ENCODE measurements around the gene ATRN.

Gene ATRN

DNA sequence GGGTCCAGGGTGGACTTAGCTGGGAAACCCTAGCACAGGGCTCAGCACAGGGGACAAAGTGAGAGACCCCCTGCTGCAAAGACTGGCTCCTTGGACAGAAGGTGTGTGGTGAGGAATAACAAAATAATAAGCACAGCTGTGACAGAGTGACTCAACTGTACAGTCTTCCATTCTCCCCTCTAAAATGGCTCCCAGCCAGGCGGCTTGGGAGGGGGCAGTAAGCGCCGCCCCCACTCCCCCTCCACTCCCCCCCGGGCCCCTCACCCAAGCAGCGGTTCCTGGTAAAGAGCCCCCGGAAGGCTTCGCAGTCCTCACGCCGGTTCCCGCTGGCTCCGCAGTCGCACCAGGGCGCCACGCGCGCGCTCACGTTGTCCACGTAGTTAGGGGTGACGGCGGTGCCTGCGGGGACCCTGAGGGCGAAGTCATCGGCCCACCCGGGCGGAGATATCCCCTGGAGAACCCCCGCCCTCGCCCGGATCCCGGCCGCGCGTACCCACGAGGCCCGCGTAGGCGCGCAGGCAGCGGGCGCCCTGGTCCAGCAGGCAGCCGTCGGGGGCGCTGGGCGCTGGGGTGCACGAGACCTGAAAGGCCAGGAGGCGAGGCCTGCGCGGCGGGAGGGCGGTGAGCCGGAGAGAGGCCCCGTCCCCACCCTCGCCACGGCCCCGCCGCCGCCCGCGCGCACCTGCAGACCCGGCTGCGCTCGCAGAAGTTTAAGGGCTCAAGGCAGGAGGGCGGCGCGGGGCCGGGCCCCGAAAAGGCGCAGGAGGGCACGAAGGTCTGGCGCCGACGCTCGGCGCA lies 189.6 kb downstream of the ATRN start:
- no peak for DNase-seq

DNA sequence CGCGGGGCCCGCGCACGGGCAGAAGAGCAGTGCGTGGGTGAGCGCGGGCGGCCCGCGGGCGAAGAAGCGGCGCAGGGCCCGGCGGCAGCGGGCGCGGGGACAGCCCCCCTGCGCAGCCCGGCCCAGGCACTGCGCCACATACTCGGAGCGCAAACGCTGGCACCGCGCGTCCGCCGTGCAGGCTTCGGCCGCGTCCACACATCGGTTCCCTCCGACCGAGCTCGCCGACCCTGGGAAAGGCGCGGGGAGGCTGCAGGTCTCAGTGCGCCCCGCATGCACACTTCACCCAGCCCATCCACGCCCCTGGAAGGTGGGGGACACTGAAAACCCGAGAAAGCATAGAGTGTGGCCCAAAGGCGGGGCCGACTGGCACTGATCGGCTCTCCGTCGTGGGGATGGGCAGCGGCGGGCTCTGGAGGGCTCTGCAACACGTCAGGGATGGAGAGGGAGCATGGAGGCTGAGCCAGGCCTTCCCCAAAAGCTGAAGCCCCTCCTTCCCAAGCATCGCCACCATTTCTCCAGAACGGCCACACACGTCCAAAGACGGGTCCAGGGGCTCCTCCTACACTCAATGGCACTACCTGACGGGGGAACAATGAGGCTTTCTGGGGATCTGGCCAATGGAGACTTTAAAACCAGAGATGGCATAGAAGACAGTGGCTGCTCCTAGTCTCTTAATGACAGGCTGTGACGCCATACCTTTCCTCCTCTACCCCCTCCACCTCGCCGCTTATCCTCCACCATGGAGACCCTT lies 190.4 kb downstream of the ATRN start:
- DNase-seq = no peak

DNA sequence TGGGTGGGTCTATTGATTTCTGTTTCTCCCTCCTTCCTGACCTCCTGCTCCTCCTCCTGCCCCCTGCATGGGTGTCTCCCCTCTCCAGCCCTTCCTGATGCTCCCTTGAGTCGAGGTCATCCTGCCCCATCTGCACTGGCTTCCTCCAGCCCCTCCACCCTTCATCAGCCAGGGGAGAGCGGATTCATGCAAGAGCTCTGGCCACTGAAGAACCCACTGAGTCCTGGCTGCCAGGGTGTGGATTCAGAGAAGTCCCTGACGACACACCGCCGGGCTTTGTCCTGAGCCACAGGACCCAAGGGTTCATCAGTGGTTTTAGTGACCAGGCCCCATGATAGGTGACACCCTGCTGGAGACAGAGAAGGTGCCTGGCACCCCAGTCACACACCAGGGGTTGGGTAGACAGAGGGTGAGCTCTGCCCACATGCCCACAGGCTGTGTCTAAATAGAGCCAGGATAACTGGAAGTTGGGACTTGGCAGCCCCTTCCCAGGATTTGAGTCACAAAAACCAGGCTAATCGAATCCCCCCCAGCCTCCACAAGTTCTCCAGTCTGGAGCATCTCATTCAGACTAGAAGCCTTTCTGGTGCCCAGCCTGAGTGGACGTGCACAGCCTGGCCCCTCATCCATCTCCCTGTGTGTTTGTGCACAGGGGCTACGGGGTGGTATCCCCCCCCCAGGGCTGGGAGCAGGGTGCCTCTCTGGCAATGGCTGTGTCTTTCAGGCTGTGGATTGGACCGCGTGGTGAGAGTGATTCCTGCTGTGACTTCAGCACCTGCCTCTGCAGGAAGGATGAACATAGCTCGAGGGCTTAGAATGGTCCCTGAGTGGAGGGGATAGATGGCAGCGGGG lies 191.2 kb downstream of the ATRN start:
- DNase-seq = no peak

DNA sequence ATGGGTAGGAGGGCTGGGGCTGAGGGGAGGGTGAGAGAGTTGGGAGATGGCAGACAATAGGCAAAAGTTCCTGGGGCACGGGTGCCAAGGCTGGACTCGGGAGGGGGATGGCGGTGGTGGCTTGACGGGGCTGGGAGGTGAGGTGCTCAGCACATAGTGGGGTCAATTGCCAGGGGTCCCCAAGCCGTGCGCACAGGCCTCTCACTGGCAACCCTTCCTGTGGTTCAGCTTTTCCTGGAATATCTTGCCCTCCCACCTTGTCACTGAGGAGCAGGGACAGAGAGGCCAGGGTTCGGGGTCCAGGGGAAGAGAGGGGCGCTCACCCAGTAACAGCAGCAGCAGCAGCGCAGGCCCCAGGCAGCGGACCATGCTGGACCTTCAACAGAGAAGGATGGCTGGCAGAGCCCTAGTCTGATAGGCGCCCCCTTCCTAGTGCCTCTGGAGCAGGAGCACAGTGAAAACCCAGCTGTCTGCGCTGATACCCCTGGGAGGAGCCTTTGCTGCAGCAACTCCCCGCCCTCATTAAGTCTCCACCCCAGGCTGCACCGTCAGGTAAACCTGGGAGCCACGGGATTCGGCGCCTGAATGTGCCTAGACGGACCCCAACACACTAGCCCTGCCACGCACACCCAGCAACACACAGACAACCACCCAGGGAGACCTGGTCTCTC lies 192.3 kb downstream of the ATRN start, which contains the start of gene GFRA4:
GFRA4 (minus strand) TSS at position 369 of the 671 bp plus-strand sequence; CDS start at position 369, 0 bp downstream.
- no peak for DNase-seq

DNA sequence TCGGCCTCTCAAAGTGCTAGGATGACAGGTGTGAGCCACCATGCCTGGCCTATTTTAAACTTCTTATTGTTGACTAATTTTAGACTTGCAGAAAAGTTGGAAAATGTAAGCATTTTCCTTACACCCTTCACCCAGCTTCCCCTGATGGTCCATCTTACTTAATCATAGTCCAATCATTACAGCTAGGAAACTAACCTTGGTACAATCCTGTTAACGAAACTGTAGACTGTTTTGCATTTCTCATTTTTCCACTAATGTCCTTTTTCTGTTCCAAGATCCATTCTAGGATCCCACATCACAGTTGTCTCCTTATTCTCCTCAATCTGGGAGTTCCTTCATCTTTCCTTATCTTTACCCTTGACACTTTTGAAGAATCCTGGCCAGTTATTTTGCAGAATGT lies 193.0 kb downstream of the ATRN start:
- no peak for DNase-seq

DNA sequence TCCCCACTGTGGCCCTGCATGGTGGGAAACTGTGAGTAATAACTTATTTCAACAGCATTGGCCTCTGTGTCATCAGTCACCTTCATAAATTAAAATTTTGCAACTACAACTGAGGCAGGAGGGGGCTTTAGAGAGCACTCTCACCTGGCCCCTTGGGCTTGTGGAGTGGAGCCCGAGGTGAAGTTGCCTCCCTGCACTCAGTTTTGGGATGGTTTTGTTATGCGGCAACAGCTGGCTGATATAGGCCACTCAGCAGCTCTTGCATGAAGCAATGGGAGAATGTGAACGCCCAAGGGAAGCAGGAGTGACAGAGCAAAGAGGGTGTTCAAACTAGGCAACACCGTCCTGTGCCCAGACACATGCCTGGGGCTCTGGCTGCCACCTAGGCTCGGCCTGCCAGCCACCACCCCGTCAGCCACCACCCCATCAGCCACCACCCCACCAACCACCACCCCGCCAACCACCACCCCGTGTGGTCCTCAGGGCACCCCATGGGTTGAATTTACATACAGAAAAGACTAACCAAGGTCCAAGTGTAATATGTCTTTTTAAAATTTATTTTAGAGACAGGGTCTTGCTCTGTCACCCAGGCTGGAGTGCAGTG lies 196.7 kb downstream of the ATRN start:
- no peak for DNase-seq

GRCh38 chr20:3669710-3670367 lies 199.0 kb downstream of the ATRN start:
- no peak for DNase-seq

DNA sequence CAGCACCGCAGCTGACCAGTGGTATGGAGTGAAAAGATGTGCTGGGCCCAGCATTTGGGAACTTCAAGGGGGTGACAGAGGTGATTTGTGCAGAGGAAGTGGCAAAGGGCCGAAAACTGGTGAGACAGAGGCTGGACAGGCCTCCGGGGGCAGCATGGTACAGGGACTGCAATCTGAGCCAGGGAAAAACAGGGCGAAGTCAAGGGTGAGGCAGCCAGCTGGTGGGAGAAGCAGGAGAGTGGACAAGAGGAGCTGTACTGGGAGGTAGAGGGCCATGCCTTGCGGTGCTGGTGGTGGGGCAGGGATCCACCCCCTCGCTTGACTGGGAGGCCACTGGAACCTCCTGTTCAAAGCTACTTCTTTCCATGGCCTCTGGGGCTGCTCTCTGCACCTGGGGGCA lies 199.7 kb downstream of the ATRN start:
- DNase-seq = no peak

- no peak for DNase-seq
These were observed 200.1 kb downstream of the ATRN start for GRCh38 chr20:3670945-3671344.

GRCh38 chr20:3671986-3672546 lies 201.2 kb downstream of the ATRN start:
- no peak for DNase-seq

DNA sequence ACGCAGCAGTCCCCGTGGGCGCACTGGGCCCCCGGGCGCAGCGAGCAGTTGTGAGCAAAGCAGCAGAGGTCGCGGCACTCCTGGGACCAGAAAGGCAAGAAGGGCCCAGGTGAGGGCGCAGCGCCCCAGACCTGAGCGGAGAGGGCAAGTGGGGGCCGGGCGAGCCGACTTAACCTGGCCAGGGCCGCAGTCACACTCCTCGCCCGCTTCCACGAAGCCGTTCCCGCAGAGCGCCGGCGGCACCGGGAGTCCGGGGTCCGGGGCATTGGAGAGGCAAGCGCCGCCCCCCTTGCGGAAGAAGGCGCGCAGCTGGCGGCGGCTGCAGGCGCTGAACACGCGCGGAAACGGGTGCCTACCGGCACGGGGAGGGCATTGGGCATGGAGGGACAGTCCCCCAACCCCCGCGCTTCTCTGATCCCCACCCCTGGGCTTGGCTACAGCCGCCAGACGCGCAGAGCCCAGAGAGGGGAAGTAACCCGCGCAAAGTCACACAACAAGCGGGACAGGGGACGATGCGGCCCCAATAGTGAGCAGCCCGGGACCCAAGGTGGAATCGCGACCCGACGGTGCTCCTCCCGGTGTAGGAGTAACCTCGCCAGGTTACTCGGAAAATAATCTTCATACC lies 201.8 kb downstream of the ATRN start:
- no peak for DNase-seq

DNA sequence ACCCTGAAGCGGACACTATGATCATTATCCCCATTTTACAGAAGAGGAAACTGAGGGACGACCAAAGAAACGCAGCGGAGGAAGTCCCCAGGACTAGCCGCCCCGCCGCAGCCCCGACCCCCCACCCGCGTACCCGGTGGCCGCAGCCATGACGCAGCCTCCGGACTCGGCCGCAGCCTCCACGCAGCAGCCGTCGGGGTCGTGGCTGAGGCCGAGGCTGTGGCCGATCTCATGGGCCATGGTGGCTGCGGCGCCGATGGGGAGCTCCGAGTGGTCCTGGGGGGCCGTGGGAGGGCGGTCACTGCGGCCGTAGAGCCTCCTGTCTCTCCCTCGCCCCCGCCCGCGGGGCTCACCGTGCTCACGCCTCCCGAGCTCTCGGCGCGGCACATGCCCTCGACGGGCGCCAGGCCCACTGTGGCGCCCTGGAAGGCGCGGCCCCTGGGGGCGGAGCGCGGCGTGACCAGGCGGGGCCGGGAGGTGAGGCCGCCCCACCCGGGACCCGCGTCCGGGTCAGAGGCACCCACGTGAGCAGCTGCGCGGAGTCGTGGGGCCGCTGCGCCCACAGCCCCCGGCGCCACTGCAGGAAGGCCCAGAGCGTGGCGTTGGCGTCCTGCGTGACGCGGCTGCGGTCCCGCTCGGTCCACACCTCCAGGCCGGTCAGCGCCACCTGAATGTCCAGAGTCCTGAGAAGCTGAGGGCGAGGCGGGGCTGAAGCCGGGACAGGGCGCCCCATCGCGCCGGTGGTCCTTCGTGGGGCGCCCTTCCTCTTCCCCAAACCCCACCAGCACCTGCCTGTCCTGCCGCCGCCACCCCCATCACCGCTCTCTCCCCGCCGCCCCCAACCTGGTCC lies 202.6 kb downstream of the ATRN start:
- DNase-seq = no peak

DNA sequence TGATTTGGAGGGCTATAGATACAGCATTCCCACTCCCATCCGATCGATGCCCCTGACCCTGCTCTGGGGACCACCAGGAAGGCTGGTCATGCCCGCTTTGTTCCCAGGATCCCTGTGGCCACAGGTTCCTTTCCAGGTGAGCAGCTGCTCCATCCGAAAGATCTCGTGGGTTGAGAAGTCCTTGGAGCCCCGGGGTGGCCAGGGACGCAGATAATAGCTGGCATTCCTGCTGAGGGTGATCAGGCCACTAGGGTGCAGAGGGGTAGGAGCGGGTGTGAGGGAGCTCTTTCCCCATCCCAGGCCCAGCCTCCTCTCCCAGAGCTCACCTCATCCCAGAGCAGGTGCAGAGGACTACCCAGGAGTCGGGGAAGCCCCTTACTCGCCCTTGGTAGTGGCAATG lies 203.6 kb downstream of the ATRN start:
- DNase-seq = no peak

DNA sequence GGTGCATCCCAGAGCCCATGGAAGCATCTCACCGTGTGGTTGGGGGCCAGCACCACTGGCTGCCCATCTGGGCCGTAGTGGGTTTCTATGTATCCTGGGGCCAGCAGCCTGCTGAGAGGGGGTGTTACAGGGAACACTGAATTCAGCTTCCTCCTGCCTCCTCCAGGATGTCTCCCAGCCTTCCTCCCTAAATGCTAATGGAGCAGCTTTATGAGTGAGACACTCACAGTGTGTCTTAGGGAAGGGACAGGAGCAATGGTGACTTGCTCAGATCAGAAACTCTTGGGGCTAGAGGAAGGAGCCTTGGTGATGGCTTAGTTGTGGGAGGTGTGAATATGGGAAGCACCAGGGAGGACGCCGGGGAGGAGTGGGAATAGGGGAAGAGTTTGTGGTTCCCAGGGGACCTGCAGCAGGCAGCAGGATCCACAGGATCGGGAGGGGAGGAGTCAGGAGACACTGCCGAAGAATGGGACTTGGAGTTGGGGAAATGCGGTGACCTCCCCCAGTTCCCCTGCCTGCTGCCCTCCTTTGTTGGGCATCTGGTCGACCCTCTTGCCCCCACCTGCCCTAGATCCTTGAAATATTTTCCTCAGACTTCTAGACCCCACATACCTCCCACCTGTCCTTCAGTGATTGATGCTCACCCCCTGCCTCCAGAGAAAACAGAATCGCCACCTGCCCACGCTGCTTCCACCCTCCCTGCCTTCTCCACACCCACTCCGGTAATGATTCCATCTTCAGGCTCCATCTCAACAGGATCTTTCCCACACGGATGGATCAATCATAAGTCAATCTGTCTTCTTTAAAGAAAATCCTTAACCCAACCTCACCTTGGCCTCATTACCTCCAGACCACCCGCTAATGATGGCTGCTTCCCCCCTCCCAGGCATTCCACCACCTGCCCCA lies 204.4 kb downstream of the ATRN start:
- no peak for DNase-seq

- DNase-seq = no peak
These were observed 206.9 kb downstream of the ATRN start for GRCh38 chr20:3677733-3678132.

- no peak for DNase-seq
These were observed 207.4 kb downstream of the ATRN start for GRCh38 chr20:3678198-3678597.

DNA sequence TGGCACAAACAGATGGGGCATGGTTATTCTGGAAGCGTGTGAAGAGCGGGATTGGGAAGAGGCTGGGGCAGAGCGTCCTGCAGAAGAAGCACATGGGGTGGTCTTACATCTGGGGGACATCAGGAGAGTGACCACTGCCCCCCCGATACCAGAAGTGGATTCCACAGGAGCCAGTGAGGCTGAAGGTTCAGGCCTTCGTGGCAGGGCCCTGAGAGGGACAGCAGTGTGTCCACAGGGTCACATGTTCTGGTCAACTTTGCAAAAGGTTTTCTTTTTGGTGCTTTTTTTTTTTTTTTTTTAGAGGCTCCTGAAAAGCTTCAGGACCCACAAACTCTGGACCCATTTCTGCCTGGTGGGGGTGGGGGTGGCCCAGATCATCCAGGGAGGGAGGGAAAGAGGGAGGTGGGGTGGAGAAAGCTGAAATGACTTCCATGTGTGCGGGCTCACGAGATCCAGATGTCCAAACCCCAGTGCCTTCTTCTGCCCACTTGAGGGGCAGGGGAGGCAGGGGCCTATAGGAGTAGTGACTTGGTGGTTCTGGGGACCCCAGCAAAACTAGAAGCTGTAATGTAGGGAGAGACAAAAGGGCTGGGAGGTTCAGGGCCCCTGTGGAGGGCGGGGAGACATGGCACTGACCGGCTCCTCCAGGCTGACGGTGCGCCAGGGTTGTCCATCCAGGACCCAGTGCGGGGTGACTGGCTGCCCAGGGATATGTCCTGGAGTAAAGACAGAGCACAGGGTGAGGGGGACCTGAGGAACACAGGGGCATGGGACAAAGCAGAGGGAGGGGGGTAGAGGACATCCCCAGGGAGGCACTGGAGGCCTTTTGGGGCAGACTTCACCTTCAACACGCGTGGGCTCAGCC lies 208.3 kb downstream of the ATRN start:
- no peak for DNase-seq
